ENCODE results near the gene SIL1. TPM values are rescaled to one million over a fixed set of nuclear protein-coding genes. Genes with fewer than 3 reads are reported as not detected.

The SIL1 gene
- total and polyA plus RNA-seq, 2 of the 8 experiments (the other 6 are each of a cell fraction or from before 2014, with no cell fraction given): 8.3 to 12.8 TPM

GRCh38 chr5:138909734-138910133 lies 288.4 kb downstream of the SIL1 start (continued):
- no peak for TF ChIP-seq SRF (IDR thresholded peaks at IDR 0.05; ENCODE audit: low read depth, low read length)
- no peak for TF ChIP-seq TBP (IDR thresholded peaks at IDR 0.05; ENCODE audit: low read depth, low read length)
- TF ChIP-seq SIRT6 (IDR thresholded peaks at IDR 0.05; ENCODE audit: low read length): no peak
- TF ChIP-seq TAF1 (IDR thresholded peaks at IDR 0.05; ENCODE audit: low read depth, low read length): no peak
- TF ChIP-seq CREB1 (IDR thresholded peaks at IDR 0.05): no peak
- no peak for TF ChIP-seq ATF3 (IDR thresholded peaks at IDR 0.05; ENCODE audit: insufficient read depth, low read depth, low read length)
- TF ChIP-seq BCL11A (IDR thresholded peaks at IDR 0.05; ENCODE audit: low read depth in 2 of 2, low read length in 2 of 2): no peak
- TF ChIP-seq CEBPB (IDR thresholded peaks at IDR 0.05; ENCODE audit: low read depth, low read length): no peak
- TF ChIP-seq SIN3A (conservative IDR thresholded peaks at IDR 0.05 in 1 of 2, IDR thresholded peaks at IDR 0.05 in 1 of 2; ENCODE audit: low read depth in 1 of 2, low read length in 2 of 2): no peak
